HTERT RPE-1 (cell line): Measurements from ENCODE around the gene FADS2.

Experiments used
- in situ Hi-C: fragments of 300-500 bp; cut with MboI; formaldehyde crosslinking; loops from 4 replicates; pipeline ENCODE4 v1.14.3; 2020; ENCODE audit warnings: low sequenced_read_pairs

Gene FADS2

GRCh38 chr11:61827571-61828378 lies at the start of gene FADS2:
Gene FADS2, plus strand, starts transcription at chr11:61828300. Its CDS starts 91 bp downstream, at chr11:61828391.
- in situ Hi-C loops: no loop called here

- in situ Hi-C loops: no loop called here
These were observed 49.7 kb upstream of the FADS2 start for GRCh38 chr11:61778357-61778886.

GRCh38 chr11:61778920-61779650 lies 49.0 kb upstream of the FADS2 start:
- in situ Hi-C loops: no loop called here

- in situ Hi-C loops: no loop called here
These were observed 48.2 kb upstream of the FADS2 start for GRCh38 chr11:61779666-61780525.

- in situ Hi-C loops: no loop called here
These were observed 47.4 kb upstream of the FADS2 start for GRCh38 chr11:61780581-61781162.

GRCh38 chr11:61781585-61781984 lies 46.5 kb upstream of the FADS2 start:
- in situ Hi-C loops: no loop called here

GRCh38 chr11:61782299-61782698 lies 45.8 kb upstream of the FADS2 start:
- in situ Hi-C loops: no loop called here

GRCh38 chr11:61782841-61783240 lies 45.3 kb upstream of the FADS2 start:
- in situ Hi-C loops: no loop called here

- in situ Hi-C loops: no loop called here
These were observed 44.2 kb upstream of the FADS2 start for GRCh38 chr11:61783717-61784505.

- in situ Hi-C loops: no loop called here
These were observed 43.6 kb upstream of the FADS2 start for GRCh38 chr11:61784506-61784805.

GRCh38 chr11:61785837-61786402 lies 42.2 kb upstream of the FADS2 start:
- in situ Hi-C loops: no loop called here

- in situ Hi-C loops: no loop called here
These were observed 40.1 kb upstream of the FADS2 start for GRCh38 chr11:61787928-61788491.

- in situ Hi-C loops: no loop called here
These were observed 36.3 kb upstream of the FADS2 start for GRCh38 chr11:61791737-61792309.

GRCh38 chr11:61792310-61793082 lies 35.6 kb upstream of the FADS2 start, which contains the start of the genes FEN1 and TMEM258:
Gene FEN1, plus strand, starts transcription at chr11:61792911. Its CDS starts 2,451 bp downstream, at chr11:61795362.
Gene TMEM258, minus strand, starts transcription at chr11:61792599. Its CDS starts 41 bp downstream, at chr11:61792558.
- in situ Hi-C loops: no loop called here

GRCh38 chr11:61793083-61793828 lies 34.8 kb upstream of the FADS2 start:
- in situ Hi-C loops: no loop called here

- in situ Hi-C loops: no loop called here
These were observed 34.3 kb upstream of the FADS2 start for GRCh38 chr11:61793829-61794204.

GRCh38 chr11:61794579-61794978 lies 33.5 kb upstream of the FADS2 start:
- in situ Hi-C loops: no loop called here
